NCI-H2196 treated with DMSO at 0.1 percent for 48 hours (cell line): ENCODE results near the gene PDE4B.
"Not testable (repeated sequence)": the region's sequence is repeated elsewhere in the genome, so short reads cannot be mapped to it uniquely, and the experiment has no call there.

Experiments
- DNase-seq: peaks from one replicate; lab custom pipeline; 2025; ENCODE audit not compliant: unreplicated experiment; lab: John Stamatoyannopoulos, UW

Gene PDE4B

GRCh38 chr1:65990161-65990560 is 197.5 kb downstream of the PDE4B start:
- DNase-seq, result no peak

GRCh38 chr1:65991694-65992093 is 199.0 kb downstream of the PDE4B start:
- no peak for DNase-seq

- DNase-seq, result no peak
Observed at GRCh38 chr1:65992165-65992821, 199.6 kb downstream of the PDE4B start.

- DNase-seq, result no peak
Observed at GRCh38 chr1:65992831-65993271, 200.2 kb downstream of the PDE4B start.

- DNase-seq, result no peak
Observed at GRCh38 chr1:65994223-65994622, 201.5 kb downstream of the PDE4B start.

GRCh38 chr1:65995336-65995735 is 202.6 kb downstream of the PDE4B start:
- DNase-seq, result no peak

GRCh38 chr1:65995928-65996327 is 203.2 kb downstream of the PDE4B start:
- no peak for DNase-seq

GRCh38 chr1:65997693-65998092 is 205.0 kb downstream of the PDE4B start:
- DNase-seq, result no peak

GRCh38 chr1:65998763-65999583 is 206.3 kb downstream of the PDE4B start:
- DNase-seq, result no peak

- DNase-seq, result no peak
Observed at GRCh38 chr1:66000033-66000637, 207.4 kb downstream of the PDE4B start.

- no peak for DNase-seq
Observed at GRCh38 chr1:66003690-66004089, 211.0 kb downstream of the PDE4B start.

- not testable (repeated sequence) for DNase-seq
Observed at GRCh38 chr1:66006534-66006933, 213.8 kb downstream of the PDE4B start.

- no peak for DNase-seq
Observed at GRCh38 chr1:66012106-66012784, 219.6 kb downstream of the PDE4B start.

- no peak for DNase-seq
Observed at GRCh38 chr1:66013371-66013770, 220.7 kb downstream of the PDE4B start.

- no peak for DNase-seq
Observed at GRCh38 chr1:66022904-66023620, 230.4 kb downstream of the PDE4B start.

GRCh38 chr1:66025188-66025587 is 232.5 kb downstream of the PDE4B start:
- DNase-seq, result no peak

GRCh38 chr1:66028035-66028434 is 235.3 kb downstream of the PDE4B start:
- DNase-seq, result no peak

- no peak for DNase-seq
Observed at GRCh38 chr1:66033781-66034180, 241.1 kb downstream of the PDE4B start.

- no peak for DNase-seq
Observed at GRCh38 chr1:66035616-66036245, 243.0 kb downstream of the PDE4B start.

- no peak for DNase-seq
Observed at GRCh38 chr1:66041654-66042053, 249.0 kb downstream of the PDE4B start.
